ENCODE results near the gene NRTN. TPM values are rescaled to one million over a fixed set of nuclear protein-coding genes. Genes with fewer than 3 reads are reported as not detected.

Gene NRTN, protein sequence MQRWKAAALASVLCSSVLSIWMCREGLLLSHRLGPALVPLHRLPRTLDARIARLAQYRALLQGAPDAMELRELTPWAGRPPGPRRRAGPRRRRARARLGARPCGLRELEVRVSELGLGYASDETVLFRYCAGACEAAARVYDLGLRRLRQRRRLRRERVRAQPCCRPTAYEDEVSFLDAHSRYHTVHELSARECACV
- not detected in 2 replicates for total RNA-seq

DNA sequence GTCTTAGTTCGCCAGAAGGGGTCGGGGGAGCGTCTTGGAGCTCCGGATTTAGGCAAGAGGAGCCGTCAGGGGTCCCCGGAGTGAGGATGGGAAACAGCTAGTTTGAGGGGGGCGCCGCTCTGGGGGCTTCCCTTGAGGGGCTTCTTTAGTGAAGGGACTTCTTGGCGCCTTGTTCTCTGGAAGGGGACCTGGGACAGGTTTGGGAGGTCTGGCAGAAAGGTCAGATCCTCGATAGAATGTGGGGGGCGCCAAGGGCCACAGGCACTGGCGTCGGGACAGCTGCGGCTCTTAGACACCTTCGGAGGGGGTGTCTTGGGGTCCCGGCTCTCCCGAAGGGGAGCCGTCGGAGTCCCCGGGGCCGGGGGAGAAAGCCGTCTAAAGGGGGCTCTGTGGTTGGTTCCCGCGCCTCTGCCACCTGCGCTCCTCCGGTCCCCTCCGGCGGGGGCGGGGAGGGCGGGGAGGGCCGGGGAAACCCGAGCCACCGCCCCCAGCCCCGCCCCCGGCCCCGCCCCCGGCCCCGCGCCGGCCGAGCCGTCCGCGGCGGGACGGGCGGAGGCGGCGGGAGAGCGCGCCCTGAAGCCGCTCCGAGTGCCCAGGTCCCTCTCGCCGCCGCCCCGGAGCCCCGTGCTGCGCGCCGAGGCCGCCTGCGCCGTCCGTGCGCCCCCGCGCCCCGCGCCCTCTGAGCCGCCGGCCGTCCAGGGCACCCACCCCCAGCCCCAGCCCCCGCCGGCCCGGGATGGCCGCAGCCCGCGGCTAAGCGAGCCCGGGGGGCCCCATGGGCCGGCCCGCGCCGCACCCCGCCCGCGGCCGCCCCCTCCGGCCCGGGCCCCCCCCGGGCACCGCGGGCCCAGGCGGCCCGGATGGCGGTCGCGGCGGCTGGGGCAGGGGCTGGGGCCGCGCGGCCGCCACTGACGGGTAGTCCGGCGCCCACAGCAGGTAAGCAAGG is at the start of gene NRTN:
Gene NRTN (plus strand): TSS at position 552 of the 946 bp plus-strand sequence. CDS start 19,099 bp downstream, outside the sequence.

DNA sequence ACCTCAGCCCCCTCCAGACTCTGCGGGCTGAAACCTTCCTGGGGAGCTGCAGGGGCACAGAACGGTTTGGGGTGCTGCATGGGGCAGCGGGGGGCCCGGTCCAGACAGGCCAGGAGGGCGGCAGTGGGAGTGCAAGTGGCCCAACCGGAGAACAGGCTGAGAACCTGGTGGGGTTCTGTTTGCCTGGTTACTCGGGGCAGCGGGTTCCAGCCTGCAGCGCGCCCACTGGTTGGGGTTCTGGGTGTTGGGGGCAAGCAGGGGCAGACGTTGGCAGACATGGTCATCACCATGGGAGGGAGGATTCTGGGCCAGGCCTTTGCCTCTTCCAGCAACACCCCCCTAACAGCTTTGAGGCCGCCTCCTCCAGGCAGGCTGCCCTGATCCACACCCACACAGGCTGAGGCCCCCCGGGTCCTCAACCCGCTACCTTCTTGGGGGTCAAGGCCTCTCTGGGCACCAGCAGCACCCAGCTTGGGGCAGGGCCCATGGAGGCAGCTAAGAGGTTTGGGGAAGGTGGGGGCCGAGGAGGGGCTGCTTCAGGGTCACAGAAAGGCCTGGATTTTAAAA is 20.2 kb upstream of the NRTN start, which contains the start of gene PRR22:
Gene PRR22 (minus strand): TSS at position 166 of the 567 bp plus-strand sequence. CDS start 86 bp downstream, at position 80.

DNA sequence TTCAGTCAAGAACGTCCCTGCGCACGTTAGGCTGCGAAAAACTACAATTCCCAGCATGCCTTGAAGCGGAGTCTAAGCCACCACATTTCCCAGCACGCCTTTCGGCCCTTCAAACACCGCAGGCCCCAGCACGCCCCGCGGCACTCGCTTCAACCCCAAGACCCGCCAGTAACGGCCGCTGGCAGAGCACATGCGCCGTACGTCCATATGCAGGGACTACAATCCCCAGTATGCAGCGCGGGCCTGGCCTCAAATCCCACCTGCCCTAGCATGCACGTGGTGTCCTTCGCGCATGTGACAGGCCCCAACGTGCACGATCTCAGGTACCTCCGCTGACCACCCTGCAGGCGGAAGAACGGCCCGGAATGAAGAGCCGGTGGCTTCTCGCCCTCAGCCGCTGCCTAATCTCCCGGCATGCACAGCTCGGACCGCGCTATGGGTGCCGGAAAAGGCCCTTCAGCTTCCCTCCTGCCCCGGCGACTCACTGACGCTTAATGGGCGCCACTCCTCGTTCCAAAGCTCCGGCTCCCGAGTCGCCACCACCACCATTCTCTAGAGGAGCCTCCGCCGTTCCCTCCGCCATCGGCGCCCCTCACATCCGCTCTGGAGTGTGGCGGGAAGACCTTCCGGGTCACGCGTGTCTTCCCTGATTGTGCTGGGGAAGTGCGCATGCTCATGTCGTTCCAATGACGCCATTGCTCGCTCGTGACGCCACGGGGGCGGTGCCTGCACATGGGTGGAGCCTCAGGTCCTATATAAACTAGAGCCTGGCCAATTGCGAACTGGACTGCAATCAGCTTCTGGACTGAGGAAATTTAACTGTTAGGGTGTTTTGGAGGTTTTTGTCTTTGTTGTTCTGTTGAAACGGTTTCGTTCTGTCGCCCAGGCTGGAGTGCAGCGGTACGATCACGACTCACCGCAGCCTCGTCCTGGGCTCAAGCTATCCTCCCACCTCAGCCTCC is 14.0 kb upstream of the NRTN start, which contains the start of gene DUS3L:
Gene DUS3L (minus strand): TSS at position 605 of the 962 bp plus-strand sequence. CDS start 22 bp downstream, at position 583.

DNA sequence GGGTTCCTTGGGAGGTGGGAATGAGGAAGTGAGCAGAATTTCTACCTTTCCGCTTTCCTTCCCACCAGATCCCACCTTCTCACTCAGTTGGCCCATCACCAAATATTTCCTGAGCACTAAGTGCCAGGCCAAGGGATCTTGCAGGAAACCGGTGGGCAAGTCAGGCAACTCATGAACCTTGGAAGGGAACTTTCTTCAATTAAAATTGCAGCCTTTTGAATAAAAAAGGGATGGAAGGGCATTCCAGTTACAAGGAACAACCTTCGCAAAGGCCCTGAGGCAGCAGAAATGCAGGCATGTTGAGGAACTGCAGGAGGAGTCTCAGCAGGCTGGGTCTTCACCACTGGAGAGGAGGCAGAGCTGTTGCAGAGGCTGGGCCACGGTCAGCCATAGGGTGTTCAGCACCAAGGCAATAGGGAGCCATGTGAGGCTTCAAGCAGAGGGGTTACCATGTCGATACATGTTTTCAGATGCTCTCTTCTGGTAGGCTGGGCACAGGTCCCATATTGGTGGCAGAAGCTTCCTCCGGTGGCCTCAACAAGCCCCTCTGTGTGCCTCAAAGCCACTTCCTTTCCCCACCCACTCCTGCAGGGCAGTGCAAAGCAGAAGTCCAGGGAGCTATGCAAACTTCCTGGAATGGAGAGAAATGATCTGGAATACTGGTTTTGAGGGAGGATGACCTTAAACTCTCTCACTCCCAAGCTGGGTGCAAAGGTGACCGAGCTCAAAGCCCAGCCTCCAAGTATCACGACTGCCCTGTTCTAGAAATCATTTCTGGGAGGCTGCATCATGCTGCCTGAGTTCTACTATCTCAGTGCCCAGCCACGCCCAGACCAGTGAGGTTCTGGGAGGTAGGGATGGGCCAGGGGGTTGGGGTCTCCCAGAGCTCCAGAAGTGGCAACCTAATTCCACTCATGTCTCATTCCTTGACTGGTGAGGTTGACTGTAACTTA is 34.5 kb downstream of the NRTN start, which contains the start of gene FUT6:
Gene FUT6 (minus strand): TSS at position 638 of the 953 bp plus-strand sequence. CDS start 7,135 bp downstream, outside the sequence.

DNA sequence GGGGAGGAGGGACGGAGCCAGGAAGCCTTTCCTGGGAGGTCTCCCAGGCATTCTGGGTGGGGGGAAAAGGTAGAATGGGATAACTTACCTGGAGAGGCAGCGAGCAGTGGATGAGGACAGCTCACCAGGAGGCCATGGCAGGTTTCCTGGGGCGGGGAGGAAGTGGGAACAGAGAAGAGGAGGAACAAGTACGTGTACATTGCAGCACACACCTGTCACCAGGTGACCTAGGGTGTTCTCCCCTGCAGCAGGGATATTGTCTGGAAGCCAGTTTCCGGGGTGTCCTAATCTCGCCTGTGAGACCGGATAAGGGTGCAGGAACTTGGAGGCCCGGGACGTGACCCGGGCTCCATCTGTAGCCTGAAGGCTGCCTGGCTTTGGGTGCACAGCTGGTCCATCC is 46.4 kb downstream of the NRTN start, which contains the start of gene FUT3:
Gene FUT3 (minus strand): TSS at position 148 of the 400 bp plus-strand sequence.

Other genes with a start within 250 kb of the NRTN start
- gene TINCR, start 237.1 kb upstream of the NRTN start, total RNA-seq: 1.1 and 4.1 TPM in 2 replicates
- 7.7 and 11.3 TPM in 2 replicates for gene SAFB2, start 182.3 kb upstream of the NRTN start, total RNA-seq
- gene SAFB, start 182.0 kb upstream of the NRTN start, total RNA-seq: 18.0 and 39.8 TPM in 2 replicates
- 52.2 and 59.2 TPM in 2 replicates for gene MICOS13, start 124.6 kb upstream of the NRTN start, total RNA-seq
- 5.0 and 16.0 TPM in 2 replicates for gene HSD11B1L, start 124.0 kb upstream of the NRTN start, total RNA-seq
- 1,765 and 1,895 TPM in 2 replicates for gene RPL36, start 114.8 kb upstream of the NRTN start, total RNA-seq
- 100 and 119 TPM in 2 replicates for gene LONP1, start 84.9 kb upstream of the NRTN start, total RNA-seq
- gene CATSPERD, start 84.4 kb upstream of the NRTN start, total RNA-seq: not detected in 2 replicates
- gene PRR22, start 20.3 kb upstream of the NRTN start, total RNA-seq: 0.16 and 2.1 TPM in 2 replicates
- gene DUS3L, start 13.9 kb upstream of the NRTN start, total RNA-seq: 25.5 and 37.9 TPM in 2 replicates
- not detected in 2 replicates for gene FUT6, start 34.6 kb downstream of the NRTN start, total RNA-seq
- gene FUT3, start 46.4 kb downstream of the NRTN start, total RNA-seq: 0.31 TPM in 1 of 2 replicates, not detected in the other
- not detected in 2 replicates for gene FUT5, start 65.5 kb downstream of the NRTN start, total RNA-seq
- 274 and 382 TPM in 2 replicates for gene NDUFA11, start 98.7 kb downstream of the NRTN start, total RNA-seq
- gene VMAC, start 99.8 kb downstream of the NRTN start, total RNA-seq: 2.5 and 5.4 TPM in 2 replicates
- gene CAPS, start 109.2 kb downstream of the NRTN start, total RNA-seq: 0.84 and 1.6 TPM in 2 replicates
- gene RANBP3, start 173.1 kb downstream of the NRTN start, total RNA-seq: 35.9 and 57.9 TPM in 2 replicates